Breast epithelium (tissue), 3 donors: ENCODE measurements around the gene TIGD2.

Source experiments
- POLR2AphosphoS5 ChIP-seq, 3 donors: sonication (generic); formaldehyde crosslinking; IDR thresholded peaks; one replicate each; pipeline ENCODE4 v1.6.1; 2017; ENCODE audit warnings: antibody characterized with exemption in 3 of 3
- TF ChIP-seq, protein P1 (sequence below), 3 donors: fragments of 450-650 bp; IDR thresholded peaks; one replicate each; pipeline ENCODE4 v1.5.1; 2016 to 2017; ENCODE audit warnings: antibody characterized with exemption in 3 of 3, mild to moderate bottlenecking in 3 of 3, moderate library complexity in 3 of 3

DNA sequence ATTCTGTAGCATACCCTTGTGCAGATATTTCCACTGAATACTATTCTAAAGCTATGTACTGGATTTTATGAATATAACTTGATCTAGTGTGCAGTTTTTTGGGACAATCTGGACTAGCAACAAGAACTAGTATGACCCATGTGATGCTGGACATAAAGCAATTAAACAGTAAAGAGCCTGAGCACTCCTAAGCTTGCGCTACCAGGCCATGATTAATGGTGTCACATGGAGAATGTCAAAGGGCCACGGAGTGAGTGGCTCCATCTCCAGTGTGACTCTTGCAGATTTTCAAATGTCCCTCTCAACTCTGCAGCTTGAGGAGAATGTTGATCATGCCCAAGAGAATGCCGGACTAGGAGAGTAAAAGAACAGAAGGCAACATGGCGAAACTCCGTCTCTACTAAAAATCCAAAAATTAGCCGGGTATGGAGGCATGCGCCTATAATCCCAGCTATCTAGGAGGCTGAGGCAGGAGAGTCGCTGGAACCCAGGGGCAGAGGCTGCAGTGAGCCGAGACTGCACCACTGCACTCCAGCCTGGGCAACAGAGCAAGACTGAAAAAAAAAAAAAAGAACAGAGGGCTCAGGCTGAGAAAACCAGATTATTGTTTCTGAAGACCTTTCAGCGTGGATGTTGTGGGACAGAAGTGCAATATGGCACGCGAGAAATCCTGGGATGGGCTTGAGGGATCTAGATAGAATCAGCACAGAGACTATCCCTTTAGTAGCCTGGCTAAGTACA lies 45.0 kb downstream of the TIGD2 start:
- TF ChIP-seq, protein P1, sequence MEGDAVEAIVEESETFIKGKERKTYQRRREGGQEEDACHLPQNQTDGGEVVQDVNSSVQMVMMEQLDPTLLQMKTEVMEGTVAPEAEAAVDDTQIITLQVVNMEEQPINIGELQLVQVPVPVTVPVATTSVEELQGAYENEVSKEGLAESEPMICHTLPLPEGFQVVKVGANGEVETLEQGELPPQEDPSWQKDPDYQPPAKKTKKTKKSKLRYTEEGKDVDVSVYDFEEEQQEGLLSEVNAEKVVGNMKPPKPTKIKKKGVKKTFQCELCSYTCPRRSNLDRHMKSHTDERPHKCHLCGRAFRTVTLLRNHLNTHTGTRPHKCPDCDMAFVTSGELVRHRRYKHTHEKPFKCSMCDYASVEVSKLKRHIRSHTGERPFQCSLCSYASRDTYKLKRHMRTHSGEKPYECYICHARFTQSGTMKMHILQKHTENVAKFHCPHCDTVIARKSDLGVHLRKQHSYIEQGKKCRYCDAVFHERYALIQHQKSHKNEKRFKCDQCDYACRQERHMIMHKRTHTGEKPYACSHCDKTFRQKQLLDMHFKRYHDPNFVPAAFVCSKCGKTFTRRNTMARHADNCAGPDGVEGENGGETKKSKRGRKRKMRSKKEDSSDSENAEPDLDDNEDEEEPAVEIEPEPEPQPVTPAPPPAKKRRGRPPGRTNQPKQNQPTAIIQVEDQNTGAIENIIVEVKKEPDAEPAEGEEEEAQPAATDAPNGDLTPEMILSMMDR (IDR thresholded peaks at IDR 0.05) = no peak
- no peak for TF ChIP-seq POLR2AphosphoS5 (IDR thresholded peaks at IDR 0.05)
